DND-41 (cell line): ENCODE measurements around the gene IGF2BP3.

Source experiments
- CTCF ChIP-seq: IDR thresholded peaks from 2 replicates; pipeline ENCODE4 v1.5.1; 2012; ENCODE audit warnings: borderline replicate concordance, low read length, moderate library complexity, mild to moderate bottlenecking; ENCODE audit not compliant: poor library complexity, severe bottlenecking; ENCODE audit errors: extremely low read depth
- EZH2 ChIP-seq: IDR thresholded peaks from 3 replicates; pipeline ENCODE4 v1.6.1; 2012; ENCODE audit warnings: borderline replicate concordance, low read depth, mild to moderate bottlenecking, moderate library complexity, low read length, inconsistent platforms; ENCODE audit not compliant: severe bottlenecking

GRCh38 chr7:23449941-23450340 lies 20.4 kb downstream of the IGF2BP3 start:
- TF ChIP-seq CTCF (no peak), EZH2 (no peak)
